CD4-positive, alpha-beta T cell treated with Interleukin-10 for 1 hour (primary cell): ENCODE data around the gene TXNDC12.
"Not testable (repeated sequence)": the region's sequence is repeated elsewhere in the genome, so short reads cannot be mapped to it uniquely, and the experiment has no call there.

ENCODE experiments used
- DNase-seq: peaks from one replicate; pipeline ENCODE4 v3.0.0-alpha.2; 2020

Gene TXNDC12

DNA sequence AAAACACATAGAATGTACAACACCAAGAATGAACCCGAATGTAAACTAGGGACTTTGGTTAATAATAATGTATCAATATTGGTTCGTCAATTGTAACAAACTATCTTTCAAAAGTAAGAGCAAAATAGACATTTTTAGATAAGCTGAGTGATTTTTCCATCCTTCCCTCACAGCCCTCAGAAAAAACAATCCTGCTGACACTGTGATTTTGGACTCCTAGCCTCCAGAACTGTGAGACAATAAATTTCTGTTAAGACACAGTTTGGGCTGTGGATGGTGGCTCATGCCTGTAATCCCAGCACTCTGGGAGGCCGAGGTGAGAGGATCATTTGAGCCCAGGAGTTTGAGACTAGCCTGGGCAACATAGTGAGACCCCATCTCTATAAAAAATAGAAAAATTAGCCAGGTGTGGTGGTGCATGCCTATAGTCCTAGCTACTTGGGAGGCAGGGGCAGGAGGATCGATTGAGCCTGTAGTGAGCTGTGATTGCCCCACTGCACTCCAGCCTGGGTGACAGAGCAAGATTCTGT lies 9.3 kb downstream of the TXNDC12 start:
- not testable (repeated sequence) for DNase-seq

DNA sequence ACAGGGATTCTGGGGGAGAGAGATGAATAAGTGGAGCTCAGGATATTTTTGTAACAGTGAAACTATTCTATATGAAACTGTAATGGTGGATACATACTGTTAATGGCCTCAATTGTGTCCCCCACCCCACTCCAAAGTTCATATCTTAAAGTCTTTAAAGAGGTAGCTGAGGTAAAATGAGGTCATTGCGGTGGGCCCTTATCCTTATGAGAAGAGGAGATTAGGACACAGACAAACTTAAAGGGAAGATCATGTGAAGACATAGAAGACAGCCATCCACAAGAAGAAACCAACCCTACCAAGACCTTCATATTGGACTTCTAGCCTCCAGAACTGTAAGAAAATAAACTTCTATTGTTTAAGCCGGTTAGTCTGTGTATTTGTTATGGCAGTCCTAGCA lies 9.8 kb downstream of the TXNDC12 start:
- no peak for DNase-seq

DNA sequence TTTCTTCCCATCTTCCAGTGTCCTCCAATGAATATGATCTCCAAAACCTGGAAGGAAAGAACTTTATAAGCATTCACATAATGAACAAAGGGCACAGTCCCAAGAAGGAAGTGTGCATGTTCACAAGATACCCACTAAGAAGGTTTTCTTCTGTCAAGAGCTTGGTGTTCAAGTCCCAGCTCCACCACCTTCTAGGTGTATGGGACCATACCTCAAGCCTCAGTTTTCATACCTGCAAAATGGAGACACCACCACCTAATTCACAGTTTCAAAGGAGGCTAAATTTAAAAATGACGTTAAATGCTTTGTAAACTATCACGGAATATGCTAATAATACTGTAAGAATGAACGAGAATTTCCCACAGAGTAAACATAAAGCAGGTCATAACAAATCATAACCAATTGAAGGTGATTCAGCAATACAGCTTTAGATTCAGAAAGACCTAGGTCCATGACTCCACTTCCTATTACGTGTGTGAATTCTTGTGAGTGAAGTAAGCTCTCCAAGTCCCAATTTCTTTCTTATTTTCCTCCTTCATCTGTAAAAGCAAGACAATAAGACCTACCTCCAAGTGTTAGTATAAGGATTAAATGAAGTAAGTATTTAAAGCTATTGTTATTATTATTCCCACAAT lies 13.3 kb downstream of the TXNDC12 start:
- no peak for DNase-seq

DNA sequence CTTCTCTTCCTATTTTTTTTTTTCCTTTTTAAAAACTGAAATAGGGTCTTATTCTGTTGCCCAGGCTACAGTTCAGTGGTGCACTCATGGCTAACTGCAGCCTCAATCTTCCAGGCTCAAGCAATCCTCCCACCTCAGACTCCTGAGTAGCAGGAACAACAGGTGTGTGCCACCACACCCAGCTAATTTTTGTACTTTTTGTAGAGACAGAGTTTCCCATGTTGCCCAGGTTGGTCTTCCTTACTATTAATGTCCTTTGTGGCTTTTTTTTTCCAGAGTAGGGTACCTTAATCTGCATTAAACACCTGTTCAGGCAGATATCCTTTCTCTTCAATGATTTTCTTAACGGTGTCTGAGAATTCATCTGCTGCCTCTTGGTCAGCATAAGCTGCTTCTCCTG lies 17.1 kb downstream of the TXNDC12 start:
- DNase-seq, result no peak

DNA sequence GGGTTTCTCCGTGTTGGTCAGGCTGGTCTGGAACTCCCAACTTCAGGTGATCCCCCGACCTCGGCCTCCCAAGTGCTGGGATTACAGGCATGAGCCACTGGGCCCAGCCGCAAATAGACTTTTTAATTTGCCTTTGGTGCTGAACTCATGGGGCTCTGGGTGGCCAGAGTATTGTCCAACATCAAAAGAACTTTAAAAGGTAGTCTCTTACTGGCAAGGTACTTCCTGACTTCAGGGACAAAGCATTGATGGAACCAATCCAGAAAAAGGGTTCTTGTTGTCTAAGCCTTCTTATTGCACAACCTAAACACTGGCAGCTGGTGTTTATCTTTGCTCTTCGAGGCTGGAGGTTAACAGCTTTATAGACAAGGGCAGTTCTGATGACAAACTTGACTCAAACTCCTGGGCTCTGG lies 17.6 kb downstream of the TXNDC12 start:
- DNase-seq, result no peak

DNA sequence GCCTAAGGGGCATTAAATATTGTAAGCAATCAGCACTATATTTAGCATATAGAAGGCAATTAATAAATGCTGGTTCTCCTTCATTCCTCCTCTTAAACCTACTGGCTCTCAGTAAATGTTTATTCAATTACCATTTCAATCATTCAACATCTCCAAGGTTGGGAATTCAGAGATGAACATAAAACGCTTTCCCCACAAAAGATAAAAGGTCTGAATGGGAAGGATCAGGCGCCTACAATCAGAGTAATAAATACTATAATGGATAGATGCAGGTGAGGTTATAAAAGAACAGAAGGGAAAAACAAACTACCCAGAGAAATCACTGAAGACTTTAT lies 21.0 kb downstream of the TXNDC12 start:
- no peak for DNase-seq

DNA sequence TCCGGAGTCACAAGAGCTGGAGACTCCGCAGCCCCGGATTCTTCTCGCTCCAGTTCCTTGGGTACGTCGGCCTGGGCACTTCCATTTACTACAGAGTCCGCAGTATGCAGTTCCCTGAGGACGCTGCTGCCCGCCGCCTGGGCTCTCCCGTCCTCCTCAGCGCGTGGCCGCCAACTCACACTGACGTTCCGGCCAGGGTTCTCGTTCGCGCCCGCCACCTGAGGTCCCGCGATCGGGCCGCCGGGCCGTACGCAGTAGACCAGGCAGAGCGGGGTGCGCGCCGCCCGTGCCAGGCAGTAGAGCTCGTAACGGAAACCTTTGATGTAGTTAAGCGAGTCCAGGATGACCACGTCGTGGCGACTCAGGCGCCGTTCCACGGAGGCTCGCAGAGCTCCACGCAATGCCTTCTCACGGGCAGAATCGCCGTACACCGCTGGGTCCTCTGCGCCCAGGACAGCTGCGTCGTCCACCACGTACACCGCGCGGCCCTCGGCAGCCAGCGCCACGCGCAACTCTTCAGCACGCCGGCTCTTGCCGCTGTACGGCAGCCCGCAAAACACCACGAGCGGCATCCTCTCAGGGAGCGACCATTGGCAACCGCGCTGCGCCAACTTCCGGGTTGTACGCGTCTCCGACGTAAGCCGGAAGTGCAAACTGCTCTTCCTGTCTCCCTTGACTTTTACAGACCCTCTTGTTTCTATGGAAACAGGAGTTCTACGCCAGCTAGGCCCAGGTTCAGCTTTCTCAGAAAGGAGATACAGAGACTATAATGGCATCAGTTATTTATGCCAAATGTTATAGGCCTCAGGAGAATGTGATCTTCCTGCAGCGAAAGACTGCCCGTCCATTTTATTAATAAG lies 21.6 kb downstream of the TXNDC12 start, which contains the start of gene KTI12:
KTI12 (minus strand) TSS at position 621 of the 860 bp plus-strand sequence; CDS start at position 572, 49 bp downstream.
- peak; percentile 89 for DNase-seq

DNA sequence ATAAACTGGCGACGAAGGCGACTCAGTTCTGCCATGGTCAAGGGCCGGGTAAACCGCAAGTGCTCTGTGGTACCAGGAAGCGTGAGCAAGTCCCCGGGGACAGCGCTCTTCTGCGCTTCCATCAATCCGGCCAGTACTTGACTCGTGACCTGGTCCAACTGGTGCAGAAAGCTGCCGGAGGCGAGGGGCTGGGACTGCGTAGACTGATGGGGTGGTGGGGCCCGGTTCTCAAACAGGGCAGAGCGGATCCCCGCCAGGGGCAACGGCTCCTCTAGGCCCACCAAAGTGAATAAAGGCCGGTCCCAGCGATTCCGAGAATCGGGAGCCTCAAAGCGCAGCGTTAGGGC lies 22.2 kb downstream of the TXNDC12 start:
- peak; percentile 5 for DNase-seq

DNA sequence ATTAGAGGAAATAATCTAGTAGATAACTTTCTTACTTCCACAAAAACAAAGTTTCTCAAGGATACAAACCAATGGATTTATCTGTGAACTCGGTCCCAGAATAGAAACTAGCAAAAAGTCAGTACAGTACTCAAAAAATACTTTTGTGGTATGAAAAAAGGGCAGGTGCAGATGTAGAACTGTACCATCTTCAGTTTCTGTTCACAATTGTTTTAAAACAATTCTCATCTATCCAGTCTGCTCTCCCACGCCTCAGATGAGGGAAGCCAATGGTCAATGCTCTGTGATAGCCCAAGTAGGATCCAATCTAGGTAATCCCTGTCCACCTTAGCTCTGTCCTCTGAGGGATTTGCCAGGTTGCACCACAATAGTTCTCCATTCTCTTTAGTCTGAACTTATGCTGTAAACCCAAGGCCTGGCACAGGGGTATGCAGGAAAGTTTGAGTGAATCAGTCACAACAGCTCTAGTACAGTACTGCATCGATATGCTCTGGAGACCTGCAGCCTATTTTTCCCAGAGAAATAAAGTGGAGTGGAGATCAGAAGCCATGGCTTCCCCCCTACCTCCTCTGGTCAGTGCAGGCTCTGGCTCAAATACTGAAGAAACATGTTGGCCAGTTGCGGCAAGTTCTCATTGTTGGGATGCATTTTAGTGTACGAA lies 22.7 kb downstream of the TXNDC12 start:
- DNase-seq, result no peak

DNA sequence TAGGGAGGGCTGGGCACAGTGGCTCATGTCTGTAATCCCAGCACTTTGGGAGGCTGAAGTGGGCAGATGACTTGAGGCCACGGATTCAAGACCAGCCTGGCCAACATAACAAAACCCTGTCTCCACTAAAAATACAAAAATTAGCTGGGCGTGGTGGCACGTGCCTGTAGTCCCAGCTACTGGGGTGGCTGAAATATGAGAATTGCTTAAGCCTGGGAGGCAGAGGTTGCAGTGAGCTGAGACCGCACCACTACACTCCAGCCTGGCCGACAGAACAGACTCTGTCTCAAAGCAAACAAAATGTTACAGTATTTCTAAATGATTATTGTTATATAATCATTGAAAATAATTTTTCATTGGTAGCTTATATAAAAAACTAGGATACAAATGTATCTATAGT lies 26.2 kb downstream of the TXNDC12 start:
- DNase-seq, result not testable (repeated sequence)

DNA sequence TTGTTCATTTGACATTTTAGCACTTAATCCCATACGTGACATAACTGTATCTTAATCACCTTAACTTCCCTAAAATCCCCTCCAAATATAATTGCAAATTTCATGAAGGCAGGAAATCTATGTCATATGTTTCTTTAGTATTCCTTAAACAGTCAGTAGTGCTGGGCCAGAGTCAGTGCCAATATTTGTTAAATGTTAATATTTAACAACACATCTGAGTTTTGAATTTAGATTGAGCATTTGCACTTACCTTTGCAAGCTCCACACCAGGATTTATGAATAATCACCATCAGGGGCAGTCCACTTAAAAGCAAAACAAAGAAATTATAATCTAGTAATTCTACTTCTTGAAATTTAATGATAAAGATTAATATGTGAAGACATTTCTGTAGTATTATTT lies 26.7 kb downstream of the TXNDC12 start:
- DNase-seq, result no peak

DNA sequence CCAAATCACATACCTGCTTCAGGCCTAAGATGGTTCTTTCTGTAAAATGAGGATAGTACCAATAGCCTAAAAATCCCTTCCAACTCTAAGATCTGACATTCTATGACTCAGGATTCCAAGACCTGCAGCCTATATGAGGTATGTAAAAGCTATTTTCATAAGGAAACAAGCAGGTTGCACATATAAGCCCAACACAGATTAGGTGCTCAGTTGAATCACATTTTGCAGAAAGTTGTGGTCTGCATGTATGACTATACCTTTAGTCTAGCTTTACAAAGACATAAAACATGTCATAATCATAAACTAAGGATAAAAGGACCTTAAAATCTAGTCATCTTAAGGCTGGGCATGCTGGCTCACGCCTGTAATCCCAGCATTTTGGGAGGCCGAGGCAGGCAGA lies 28.7 kb downstream of the TXNDC12 start:
- DNase-seq, result no peak

DNA sequence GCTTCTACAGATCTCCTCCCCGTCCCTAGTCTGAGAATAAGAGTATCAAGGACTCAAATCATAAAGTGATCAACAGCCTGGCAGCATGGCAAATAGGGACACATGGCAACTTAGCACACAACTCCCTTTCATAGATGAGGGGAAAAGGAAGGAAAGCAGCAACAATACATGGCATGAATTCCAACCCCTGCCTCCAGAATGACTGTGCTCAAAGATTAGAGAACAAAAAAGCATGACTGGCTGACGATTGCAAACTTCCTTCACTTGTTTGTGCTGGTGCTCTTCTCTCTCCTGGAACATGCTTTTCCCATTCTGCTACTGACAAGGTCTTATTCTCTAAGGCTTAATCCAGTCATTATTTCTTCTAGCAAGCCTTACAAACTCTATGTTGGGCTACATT lies 32.9 kb downstream of the TXNDC12 start:
- no peak for DNase-seq

DNA sequence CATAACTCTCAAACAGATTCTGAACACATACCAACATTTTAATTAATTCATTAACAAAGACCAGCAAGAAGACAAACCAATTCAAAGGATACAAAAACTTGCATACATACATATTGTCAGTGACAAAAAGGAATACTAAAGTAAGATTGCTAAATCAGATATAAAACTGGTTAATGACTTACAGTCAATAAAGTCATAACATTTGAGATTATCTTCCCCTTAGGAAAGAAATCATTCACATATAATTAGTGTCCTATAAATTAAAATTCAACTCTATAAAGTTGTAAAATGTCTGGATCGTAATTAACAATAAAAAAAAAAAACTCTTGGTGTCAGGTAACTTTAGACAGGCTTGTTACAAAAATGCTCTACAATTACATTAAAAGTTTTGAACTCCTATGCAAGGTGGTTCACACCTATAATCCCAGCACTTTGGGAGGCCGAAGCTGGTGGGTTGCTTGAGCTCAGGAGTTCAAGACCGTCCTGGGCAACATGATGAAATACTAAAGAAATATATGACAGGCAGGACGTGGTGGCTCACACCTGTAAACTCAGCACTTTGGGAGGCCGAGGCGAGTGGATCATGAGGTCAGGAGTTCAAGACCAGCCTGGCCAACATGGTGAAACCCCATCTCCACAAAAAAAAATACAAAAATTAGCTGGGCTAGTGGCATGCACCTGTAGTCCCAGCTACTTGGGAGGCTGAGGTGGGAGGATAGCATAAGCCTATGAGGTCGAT lies 46.8 kb downstream of the TXNDC12 start:
- DNase-seq, result no peak

DNA sequence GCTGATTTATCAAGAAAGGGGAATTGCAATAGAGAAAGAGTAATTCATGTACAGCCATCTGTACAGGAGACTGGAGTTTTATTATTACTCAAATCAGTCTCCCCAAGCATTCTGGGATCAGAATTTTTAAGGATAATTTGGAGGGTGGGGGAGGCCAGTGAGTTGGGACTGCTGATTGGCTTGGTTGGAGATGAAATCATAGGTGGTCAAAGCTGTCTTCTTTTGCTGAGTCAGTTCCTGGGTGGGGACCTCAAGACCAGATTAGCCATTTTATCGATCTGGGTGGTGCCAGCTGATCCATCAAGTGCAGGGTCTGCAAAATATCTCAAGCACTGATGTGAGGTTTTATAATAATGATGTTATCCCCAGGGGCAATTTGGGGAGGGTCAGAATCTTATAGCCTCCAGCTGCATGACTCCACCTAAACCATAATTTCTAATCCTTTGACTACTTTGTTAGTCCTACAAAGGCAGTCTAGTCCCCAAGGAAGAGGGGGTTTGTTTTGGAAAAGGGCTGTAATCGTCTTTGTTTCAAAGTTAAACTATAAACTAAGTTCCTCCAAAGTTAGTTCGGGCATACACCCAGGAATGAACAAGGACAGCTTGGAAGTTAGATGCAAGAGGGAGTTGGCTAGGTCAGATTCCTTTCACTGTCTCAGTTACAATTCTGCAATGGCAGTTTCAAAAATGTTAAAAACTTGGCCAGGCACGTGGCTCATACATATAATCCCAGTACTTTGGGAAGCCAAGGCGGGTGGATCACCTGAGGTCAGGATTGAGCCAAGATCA lies 47.6 kb downstream of the TXNDC12 start:
- no peak for DNase-seq

DNA sequence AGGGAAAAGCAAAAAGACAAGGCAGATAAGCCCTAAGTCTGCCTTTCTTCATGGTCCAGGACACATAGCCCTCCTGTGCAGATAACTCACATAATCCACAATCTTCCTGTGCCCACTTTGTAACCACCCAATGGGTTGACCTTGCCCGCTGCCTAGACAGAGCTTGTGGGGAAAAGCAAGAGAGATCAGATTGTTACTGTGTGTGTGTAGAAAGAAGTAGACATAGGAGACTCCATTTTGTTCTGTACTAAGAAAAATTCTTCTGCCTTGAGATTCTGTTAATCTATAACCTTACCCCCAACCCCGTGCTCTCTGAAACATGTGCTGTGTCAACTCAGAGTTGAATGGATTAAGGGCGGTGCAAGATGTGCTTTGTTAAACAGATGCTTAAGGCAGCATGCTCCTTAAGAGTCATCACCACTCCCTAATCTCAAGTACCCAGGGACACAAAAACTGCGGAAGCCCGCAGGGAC lies 48.9 kb downstream of the TXNDC12 start:
- DNase-seq, result not testable (repeated sequence)

DNA sequence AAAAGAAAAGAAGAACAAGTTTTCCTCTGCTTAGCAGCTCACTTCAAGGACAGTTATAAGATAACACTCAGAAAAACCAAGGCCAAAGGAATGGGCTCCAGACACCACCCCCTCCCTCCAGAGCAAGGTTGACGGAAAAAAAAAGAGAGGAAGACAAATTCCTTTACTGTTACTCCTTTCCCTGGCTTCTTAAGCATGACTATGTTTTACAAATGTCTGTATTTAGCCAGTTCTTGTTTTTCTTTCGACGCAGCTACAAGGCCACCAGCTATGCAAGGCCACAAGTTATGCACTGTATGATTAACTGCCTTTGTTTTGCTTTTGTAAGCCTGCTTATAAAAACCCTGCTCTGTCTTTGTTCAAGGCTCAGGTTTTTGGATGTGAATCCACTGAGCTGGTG lies 49.4 kb downstream of the TXNDC12 start:
- not testable (repeated sequence) for DNase-seq

DNA sequence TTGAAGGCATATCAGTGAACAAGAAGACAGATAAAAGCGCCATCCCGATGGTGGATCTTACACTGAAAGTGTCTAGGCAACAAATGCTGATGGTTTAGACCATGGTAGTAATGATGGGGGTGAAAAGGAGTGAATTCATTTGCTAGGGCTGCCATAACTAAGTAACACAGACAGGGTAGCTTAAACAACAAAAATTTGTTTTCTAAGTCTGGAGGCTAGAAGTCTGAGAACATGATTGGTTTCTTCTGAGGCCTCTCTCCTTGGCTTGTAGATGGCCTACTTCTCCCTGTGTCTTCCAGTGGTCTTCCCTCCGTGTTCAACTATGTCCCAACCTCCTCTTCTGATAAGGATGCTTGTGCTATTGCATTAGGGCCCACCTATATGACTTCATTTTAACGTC lies 51.1 kb downstream of the TXNDC12 start:
- DNase-seq, result no peak

DNA sequence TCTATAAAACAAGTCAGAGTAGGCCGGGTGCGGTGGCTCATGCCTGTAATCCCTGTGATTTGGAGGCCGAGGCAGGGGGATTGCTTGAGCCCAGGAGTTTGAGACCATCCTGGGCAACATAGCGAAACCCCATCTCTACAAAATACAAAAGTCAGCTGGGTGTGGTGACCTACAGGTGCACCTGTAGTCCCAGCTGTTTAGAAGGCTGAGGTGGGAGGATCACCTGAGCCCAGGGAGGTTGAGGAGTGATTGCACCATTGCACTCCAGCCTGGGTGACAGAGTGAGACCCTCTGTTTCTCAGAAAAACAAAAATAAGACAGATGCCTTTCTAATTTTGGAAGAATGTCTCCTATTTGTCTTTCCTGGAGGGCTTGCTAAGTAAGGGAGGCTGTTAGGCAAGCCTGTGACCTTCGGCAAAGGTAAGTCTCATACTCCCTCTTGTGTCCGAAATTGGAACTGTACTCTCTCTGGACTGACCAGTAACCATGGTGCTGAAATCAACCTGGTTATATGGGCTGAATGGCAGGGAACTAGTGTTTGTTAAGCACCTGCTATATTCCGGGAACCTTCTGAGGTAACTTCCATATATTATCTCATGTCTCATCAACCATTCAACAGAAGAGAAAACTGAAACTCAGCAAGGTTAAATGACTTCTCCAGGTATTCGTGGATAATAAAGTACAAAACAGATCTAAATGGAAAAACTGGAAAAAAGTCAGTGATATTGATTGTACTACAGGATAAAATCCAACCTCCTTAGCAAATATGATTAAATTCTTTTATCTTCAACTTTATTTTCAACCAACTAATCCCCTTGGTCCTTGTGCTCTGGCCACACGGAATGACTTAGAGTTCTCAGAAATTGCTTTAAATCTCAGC lies 52.7 kb downstream of the TXNDC12 start:
- peak; percentile 80 for DNase-seq

DNA sequence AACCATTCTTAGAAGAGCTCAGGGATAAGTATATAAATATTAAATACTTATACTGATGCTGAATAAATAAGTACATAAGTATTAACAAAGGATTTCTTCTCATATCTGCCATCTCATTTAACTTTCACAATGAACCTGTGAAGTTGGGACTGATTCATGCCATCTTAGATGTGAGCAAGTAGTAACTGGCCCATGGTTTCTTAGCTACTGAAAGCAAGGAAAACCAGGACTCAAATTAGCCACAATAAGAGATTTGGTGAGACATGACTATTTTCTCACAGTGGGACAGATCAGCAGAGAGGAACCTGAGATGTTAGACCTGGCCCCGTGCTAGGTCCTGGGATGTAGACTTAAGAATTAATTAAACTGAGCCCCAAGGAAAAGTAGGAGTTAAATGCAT lies 56.3 kb downstream of the TXNDC12 start:
- DNase-seq, result no peak

DNA sequence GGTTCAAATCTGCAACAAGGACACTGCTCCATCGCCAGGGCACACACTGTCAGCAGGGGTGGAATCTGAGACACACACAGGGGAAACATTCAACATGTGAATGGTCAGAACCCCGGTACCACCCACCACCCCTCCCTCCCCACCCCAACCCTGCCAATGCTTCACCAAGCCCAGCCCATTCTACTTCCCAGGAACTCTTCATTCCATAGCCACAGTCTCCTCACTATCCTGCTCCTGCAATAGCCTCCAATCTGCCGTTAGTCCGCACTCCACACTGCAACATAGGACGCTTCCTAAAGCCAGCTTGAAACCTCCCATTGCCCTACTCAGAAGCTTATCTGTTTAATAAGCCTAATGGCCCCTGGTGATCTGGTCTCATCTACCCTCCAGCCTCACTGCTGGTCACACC lies 57.0 kb downstream of the TXNDC12 start:
- DNase-seq, result no peak
